NOMO-1 treated with DMSO at 0.1 percent for 48 hours (cell line): ENCODE results near the gene CTU2.

Source experiments
- DNase-seq: peaks from one replicate; lab custom pipeline; 2025; ENCODE audit not compliant: unreplicated experiment; lab: John Stamatoyannopoulos, UW

CTU2 gene

DNA sequence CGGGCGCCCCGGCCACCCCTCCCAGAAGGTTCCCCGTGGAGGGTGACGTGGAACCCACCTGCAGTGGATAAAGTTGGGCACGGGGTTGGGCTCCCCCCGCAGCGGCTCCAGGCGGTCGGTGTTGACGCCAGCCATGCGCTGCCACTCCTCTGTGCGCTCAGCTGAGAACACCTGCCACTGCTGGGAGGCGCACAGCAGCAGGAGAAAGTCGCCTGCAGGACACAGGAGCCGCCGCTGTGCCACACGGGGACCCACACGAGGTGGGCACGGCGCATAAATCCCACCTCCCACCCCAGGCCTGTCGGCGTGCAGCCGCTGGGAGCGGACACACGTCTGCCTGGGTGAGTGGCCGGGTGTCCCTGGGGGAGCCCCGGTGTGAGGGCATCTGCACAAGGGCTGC lies 20.7 kb downstream of the CTU2 start:
- no peak for DNase-seq

DNA sequence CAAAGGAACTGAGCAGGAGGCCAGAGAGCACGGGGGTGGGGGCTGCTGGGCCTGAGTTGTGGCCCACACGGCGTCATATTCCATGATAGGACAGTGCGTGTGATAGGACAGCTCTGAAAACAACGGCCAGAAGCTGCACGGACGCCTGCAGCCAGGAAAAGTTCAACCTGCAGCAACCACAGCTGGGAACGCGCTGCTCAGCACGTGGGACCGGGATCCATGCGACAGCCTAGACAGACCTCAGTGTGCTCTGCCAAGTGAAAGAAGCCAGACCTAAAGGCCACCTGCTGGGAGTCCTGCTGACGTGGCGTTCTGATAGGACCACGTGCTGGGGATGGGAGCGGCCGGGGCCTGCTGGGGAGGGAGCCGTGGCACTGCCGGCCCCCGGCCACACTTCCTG lies 21.6 kb downstream of the CTU2 start:
- no peak for DNase-seq

DNA sequence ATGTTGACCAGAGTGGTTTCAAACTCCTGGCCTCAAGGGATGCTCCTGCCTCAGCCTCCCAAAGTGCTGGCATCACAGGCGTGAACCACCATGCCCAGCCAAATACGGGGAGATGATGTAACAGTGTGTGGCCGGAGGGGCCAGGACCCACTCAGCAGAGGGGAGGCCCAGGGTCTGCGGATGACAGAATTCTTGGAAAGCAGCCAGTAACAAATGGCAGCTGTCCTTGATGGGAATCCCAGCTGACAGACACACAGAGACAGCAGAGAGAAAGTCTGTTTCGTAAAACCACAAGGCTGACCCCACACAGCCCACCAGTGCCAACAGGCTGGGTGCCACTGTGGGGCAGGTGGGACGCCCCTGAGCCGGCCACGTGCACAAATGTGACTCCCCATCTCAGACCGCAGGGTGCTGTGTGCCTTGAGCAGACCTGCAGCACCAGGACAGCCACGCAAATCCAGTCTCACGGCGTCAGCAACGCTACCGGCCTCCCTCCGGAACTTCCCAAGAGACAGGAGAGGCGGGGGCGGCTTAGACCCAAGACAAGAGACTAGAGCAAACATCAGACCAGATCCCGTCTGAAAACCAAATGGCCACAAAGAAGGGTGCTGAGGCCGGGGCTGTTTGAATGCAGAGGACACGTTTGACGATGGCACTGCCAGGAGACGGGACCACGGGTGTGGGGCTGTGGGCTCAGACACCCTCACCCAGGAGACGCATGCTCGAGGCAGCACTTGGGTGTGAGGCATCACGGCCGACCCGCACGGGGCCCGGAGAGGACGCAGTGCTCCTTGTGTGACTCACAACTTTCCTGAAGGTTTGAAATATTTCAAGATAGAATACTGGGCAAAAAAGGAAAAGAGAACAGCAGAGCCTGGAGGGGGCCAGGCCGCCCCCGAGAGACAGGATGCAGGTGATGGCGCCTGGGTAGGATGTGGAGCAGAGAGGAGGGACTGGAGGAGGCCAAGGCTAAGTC lies 24.6 kb downstream of the CTU2 start:
- DNase-seq, result no peak

DNA sequence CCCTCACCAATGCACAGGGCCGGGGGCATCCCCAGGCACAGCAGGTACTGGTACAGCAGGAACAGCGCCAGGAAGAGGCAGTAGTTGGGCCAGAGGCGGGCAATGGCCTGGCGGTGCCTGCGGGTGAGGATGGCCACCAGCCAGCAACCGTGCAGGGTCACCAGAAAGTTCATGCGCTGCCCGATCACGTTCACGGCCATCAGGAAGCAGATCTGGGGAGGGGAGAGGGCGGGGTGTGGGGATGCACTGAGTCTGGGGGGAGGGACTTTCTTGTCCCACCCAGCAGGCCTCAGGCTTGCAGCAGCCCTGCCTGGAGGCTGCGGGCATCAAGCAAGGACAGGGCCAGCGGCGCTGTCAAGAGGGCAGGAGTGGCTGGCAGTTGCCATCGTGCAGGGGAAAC lies 25.4 kb downstream of the CTU2 start:
- no peak for DNase-seq

DNA sequence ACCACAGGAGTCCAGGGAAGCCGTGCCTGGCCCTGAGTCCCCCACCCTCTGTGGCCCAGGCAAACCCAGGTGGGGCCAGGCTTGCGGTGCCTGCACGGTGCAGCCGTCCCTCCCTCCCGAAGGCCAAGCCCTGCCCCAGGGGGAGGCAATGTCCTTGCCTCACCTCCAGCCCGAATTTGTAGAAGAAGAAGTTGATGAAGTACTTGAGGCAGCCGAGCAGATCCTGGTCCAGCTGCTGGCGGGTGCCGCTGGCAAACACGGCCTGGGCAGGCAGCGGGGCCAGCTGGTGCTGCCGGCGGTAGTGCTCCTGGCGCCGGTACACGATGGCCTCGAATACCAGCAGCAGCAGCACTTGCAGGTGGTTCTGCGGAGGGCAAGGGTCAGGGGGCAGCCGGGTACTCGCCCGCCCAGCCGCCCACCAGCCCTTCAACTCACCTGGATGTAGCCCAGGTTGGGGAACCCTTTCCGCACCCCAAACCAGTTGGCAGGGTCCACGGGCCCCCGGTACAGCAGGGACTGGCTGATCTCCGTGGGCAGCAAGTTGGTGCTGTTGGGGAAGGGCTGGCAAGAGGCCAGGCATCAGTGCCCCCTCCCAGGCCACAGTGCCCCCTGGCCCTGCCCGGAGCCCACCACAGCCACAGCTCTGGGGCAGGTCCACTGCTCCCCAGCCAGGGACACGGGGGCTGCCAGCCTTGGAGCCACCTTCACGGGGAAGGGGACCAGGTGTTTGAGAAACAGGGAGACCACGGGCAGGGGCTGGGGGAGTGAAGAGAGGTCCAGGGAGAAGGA lies 26.1 kb downstream of the CTU2 start:
- DNase-seq, result no peak

DNA sequence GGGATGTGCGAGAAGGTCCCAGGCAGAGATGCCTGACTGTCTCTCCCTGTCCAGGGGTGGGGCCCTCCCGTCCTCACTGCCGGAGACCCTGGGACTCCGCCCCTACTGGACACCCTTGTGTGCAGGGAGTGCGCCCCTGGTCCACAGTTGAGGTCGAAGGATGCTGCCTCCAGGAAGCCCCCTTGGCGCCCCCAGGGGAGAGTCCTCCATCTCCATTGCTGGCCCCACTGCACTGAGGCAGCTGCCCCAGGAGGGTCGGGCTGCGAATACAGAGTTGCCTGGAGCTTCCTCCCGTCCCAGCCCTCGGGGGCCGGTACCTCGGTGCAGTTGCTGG lies 26.6 kb downstream of the CTU2 start:
- no peak for DNase-seq

DNA sequence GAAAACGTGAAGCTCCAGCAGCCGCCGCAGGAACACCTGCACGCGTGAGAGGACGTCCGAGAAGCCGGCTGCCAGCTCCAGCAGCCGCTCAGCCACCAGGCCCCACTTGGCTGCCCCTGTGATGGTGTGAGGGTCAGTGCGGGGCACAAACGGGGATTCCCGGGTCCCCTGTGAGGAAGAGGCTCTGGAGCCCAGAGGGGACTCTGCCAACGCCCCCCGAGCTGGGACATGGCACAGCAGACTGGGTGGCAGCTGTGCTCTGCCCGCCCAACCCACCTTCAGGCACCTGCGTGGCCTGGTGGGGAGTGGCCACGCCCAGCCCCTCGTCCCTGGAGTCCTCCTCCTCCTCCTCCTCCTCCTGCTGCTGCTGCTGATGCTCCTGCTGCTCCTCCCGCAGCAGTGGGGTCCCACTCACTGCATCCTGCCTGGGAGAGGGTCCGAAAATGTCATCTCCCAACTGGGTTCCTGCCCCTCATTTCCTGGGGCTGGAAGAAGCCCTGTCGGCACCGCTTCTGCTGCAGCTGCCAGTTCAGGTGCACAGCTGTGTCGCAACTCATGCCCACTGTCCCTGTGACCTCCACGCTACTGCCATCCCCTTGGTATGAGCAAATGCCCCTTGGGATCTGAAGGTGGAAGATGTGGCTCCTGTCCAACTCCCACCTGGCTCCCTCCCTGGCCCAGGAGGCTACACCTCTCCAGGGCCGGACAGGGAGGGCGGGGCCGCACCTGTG lies 27.5 kb downstream of the CTU2 start:
- DNase-seq, result no peak

DNA sequence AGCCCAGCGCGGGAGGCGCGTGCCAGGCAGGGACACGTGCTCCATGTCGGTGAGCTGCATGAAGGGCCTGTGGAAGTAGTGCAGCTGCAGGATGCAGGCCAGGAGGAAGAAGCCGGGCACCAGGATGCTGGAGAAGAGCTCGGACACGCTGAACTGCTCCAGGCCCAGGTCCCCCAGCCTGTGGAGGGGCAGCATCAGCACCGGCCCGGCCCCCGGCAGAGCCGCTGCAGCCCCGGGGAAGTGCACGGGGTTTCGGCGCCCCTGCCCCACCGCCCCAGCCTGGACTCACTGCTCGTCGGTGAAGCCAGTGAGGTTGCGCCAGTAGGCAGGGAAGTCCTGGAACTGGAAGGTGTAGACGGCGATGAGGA lies 28.0 kb downstream of the CTU2 start:
- DNase-seq, result no peak

DNA sequence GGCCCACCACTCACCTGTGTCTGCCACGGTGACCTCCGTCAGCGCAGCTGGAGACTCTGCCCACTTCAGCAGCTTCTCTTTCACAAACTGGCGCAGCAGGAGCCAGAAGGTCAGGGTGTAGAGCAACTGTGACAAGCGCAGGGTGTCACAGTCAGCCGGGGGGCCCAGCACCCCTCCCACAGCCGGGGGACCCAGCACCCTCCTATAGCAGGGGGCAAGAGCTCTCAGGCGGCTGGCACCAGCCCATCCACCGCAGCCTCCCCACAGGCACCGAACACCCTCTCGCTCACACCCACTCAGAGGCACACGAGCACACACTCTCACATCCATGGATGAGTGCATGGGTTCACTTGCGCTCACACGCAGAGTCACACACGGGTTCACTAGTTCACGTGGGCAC lies 28.8 kb downstream of the CTU2 start:
- DNase-seq, result no peak

DNA sequence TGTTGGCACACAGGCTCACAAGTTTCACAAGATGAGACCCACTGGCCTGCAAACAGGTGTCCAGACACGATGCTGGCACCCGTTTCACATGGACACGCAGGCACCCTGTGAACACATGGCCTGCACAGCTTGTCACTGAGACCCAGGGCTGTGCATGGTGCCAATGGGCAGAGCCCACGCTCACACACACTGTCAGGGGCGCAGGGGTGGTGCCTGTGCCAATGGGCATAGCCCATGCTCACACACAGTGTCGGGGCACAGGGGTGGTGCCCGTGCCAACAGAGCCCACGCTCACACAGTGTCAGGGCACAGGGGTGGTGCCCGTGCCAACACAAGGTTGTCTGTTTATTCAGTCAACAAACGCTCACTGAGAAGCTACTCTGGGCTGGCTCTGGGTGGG lies 29.3 kb downstream of the CTU2 start:
- no peak for DNase-seq

DNA sequence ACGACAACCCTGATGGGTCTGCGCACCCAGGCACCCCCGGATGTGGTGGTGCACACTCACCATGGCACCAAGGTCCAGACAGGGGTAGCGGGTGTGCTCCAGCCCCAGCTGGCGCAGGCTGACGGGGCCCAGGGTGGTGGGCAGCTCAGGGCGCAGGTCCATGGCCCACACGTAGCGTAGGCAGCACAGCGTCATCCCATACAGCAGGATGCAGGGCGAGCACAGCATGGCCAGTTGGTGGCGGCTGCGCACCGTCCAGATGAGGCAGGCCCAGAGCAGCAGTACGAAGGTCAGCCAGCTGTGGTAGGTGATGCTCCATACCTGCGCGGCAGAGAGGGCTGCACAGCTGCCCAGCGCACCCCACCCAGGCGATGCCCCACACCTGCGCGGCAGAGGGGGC lies 29.8 kb downstream of the CTU2 start:
- no peak for DNase-seq

DNA sequence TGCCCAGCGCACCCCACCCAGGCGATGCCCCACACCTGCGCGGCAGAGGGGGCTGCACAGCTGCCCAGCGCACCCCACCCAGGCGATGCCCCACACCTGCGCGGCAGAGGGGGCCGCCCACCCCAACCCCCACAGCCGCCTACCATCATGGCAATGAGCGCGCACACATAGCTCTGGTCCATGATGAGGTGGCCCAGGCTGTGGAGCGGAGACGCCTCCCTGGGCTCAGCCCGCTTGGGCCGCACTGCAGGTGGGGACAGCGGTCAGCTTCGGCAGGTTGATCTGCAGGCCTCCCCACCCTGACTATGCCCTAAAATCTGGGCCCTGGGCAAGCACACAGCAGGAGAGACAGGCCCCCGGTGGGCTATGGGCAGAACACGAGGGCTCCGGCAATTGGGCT lies 30.2 kb downstream of the CTU2 start:
- DNase-seq, result no peak

DNA sequence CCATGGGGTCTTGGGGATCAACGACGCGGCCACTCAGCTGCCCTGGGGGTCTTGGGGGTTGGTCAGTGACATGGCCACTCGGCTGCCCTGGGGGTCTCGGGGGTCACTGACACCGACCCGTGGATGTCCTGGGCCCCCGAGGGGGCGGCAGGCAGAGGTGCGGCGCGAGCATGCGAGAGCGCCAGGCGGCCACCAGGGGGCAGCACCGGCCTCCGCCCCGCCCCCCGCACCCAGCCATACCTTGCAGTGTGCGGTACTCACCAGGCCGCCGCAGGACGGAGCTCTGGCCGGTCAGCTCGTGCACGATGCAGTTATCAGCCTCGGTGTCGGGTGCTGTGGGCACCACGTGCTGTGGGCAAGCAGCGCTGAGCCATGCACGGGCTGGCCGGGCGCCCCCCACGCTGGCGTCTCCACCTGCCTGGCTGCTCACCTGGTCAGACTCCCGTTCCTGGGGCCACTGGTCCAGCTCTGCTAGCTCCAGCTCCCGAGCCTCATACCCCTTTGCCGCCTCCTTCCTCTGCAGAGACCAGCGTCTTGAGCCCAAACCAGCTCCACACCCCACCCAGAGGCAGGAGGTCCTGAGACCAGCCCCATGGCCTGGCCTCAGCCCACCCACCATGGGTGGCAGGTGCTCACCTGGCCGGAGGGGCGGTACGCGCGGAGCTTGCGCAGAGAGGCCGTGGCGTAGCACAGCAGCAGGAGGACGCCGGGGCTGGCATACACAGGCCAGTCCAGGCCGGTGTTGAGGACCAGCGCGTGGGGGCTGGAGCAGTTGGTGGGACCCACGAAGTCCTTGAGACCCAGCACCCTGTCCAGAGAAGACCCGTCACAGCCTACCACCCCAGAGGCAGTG lies 31.2 kb downstream of the CTU2 start:
- DNase-seq, result peak; percentile 70

DNA sequence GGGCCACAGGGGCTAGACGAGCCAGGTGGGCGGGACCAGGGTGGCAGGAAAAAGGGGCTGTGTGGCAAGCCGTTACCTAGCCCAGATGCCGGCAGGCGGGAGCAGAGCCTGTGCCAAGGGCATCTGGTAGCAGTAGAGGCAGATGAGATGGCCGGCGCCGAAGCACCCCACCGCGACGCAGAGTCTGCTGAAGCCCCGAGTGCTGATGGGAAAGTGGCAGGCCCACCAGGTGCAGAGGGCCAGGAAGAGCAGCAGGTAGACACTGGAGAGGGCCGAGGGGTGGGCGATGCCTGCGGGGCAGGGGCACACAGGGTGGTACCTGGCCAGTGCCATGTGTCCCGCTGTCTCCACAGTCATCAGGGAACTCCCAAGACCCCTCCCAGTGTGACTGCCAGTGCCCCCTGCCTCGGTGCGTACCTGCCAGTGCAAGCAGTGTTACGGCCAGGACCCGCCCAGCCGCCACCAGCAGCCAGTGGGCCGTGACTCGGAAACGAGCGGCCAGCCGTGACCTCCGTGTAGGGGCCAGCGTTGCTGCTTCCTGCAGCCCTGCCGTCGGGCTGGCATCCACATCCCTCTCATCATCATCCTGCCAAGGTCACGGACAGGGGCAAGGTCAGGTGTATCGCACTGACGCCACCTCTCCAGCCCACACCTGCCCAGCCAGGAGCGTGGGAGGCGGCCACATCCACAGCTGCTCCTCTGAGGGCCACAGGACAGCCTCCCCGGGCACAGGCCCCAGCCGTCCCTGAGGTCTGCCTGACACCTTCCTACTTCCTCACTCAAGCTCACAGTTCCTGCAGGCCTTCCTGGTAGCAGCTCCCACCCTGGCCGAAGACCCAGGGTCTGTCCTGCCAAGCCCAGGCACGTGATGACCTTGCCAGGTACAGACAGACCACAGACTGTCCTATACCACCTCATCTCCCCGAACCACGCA lies 32.1 kb downstream of the CTU2 start:
- no peak for DNase-seq

DNA sequence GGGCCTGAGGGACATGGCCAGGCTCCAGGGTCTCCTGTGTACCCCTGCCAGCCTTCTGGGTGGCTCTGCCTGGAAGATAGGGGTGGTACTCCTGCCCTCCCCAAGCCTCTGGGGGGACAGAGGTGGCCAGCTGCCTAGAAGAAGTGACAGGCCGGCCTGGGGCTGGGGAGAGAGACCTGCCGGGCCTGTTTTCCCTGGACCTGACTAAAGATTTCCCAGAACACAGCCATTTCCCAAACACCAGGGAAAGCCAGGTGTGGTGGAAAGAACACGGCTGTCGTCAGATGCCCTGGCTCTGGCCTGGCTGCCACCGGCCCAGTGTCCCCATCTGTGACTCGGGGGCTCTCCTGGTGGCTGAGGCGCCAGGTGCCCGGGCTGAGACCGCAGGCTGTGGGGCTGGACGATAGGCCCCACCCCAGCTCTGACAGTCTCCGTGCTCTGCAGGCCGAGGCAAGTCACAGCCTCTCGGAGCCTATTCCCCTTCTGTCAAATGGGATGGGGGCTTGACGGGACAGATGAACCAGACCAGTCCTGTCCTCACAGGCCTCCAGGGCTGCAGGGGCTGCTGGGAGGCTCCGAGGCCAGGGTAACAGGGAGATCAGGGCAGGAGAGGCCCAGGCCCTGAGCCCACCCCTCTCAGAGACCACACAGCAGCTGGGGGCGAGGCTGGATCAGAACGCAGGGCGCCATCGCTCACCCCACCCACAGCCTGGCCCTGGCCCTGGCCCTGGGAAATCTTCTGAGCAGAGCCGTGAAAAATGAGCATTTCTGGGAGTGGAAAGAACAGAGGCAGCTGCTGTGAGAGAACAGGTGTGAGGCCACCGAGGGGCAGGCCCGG lies 33.1 kb downstream of the CTU2 start:
- no peak for DNase-seq

DNA sequence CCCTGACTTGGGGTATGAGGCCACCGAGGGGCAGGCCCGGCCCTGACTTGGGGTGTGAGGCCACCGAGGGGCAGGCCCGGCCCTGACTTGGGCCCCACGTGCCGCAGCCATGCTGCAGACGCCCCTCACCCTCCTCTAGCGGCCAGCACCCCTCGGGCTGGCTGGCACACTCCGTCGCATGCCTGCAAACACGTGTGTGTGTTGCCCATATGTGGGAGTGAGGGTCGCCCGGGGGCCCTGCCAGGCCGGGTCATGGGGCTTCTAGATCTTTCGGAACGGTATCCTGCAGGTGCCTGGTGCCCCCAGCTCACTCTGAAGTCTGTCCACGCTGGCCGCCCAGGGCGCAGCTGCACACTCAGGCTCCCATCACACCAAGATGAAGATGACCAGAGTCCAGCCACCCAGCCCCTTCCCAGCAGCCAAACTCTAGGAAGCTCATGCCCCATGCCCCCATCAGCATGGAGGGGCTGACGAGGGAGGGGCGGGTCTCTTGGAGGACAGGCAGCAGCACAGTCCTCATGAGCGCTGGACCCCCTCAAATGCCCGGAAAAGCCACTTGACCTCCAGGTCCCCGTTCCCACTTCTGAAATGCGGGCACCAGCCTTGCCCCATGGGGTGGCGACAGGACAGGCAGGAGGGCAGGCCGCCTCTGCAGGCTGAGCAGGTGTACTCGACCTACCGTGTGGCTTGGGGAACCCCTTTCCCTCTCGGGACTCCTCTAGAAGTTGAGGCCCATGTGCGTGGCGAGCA lies 33.8 kb downstream of the CTU2 start:
- no peak for DNase-seq

DNA sequence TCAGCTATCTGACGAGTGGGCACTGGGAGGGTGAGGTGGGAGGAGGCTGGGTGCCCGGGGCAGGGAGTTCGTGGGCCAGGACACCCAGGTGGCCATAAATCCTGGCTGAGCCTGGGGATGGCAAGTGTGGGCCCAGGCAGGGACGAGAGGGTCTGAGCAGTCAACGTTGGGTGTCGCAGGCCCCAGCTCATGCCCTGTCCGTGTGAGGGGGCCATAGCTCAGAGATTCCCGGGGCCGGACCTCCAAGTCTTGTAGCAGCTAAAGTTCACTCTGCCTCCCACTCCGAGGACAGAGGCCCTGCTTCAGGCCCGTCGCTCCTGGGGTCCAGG lies 34.4 kb downstream of the CTU2 start:
- DNase-seq, result no peak

DNA sequence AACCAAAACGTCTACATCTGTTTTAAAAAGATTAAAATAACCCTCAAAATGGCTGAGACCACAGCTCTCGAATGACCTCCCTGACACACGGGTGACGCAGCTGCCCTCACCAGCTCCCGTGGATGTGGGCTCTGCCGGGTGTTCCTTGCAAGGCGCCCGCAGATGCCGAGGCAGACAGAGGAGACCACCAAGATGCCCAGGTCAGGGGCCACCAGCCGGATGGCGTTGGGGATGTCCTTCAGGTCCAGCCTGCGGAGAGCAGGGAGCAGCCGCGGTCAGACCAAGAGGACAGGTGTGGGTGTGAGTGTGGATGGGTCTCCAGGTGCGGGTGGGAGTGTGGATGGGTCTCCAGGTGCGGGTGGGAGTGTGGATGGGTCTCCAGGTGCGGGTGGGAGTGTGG lies 35.1 kb downstream of the CTU2 start:
- DNase-seq, result no peak
